ENCODE measurements around the gene ASPSCR1.

DNA sequence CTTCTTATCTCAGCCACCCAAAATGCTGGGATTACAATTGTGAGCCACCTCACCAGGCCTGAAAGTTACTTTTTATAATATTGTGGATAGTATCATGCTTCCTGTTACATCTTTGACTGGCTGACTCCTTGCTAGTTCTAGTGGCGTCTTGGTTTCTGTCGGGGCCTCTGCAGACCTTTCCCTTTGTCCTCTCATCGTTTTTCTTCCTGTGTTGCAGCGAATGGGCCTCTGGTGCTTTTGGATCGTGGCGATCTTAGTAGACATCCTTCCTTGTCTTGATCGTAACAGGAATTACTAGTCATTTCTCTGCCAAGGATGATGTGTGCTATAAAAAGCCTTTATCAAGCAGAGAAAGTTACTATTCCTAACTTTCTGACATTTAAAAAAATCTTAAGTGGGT is 20.8 kb downstream of the ASPSCR1 start:
- TF ChIP-seq, protein P1, sequence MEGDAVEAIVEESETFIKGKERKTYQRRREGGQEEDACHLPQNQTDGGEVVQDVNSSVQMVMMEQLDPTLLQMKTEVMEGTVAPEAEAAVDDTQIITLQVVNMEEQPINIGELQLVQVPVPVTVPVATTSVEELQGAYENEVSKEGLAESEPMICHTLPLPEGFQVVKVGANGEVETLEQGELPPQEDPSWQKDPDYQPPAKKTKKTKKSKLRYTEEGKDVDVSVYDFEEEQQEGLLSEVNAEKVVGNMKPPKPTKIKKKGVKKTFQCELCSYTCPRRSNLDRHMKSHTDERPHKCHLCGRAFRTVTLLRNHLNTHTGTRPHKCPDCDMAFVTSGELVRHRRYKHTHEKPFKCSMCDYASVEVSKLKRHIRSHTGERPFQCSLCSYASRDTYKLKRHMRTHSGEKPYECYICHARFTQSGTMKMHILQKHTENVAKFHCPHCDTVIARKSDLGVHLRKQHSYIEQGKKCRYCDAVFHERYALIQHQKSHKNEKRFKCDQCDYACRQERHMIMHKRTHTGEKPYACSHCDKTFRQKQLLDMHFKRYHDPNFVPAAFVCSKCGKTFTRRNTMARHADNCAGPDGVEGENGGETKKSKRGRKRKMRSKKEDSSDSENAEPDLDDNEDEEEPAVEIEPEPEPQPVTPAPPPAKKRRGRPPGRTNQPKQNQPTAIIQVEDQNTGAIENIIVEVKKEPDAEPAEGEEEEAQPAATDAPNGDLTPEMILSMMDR (IDR thresholded peaks at IDR 0.05), result no peak
- no peak for TF ChIP-seq EZH2phosphoT487 (IDR thresholded peaks at IDR 0.05)
